CMK (cell line): ENCODE results near the gene FCHO2.
A peak's percentile ranks its signal among the peaks of the same experiment; 100 is the strongest.
"Not testable (repeated sequence)": the region's sequence is repeated elsewhere in the genome, so short reads cannot be mapped to it uniquely, and the experiment has no call there.

Source experiments
- DNase-seq: peaks from one replicate; pipeline ENCODE4 v3.0.0-alpha.2; 2010; ENCODE audit warnings: low read depth

Gene FCHO2

DNA sequence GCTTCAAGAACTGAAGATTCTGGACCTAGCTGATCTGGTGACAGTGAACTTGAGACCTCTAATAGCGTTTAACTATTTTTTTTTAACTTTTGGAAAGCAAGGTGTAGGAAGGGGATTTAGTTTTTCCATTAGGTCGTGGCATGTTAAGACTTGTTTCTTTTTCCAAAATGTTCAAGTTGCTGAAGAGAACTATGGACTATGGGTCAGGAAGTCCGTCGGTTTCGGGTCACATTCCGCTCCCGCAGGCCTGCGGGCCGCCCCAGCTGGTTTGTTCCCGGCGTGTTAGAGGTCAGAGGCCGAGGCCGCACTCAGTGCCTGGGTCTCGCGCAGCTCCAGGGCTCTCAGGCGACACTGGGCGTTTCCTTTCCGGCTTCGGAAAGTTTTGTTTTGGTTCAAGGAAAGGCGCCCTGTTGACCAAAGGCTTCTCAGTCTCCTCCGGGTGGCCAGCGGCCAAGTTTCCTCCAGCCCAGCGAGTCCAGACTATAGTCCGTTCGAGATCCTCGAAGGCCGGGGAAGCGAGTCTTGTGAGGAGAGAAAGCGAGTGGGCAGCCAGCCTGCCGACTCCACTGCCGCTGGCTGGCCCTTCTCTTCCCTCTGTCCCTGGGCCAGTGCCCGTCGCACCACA is 586 bp upstream of the FCHO2 start:
- DNase-seq = peak; percentile 14

DNA sequence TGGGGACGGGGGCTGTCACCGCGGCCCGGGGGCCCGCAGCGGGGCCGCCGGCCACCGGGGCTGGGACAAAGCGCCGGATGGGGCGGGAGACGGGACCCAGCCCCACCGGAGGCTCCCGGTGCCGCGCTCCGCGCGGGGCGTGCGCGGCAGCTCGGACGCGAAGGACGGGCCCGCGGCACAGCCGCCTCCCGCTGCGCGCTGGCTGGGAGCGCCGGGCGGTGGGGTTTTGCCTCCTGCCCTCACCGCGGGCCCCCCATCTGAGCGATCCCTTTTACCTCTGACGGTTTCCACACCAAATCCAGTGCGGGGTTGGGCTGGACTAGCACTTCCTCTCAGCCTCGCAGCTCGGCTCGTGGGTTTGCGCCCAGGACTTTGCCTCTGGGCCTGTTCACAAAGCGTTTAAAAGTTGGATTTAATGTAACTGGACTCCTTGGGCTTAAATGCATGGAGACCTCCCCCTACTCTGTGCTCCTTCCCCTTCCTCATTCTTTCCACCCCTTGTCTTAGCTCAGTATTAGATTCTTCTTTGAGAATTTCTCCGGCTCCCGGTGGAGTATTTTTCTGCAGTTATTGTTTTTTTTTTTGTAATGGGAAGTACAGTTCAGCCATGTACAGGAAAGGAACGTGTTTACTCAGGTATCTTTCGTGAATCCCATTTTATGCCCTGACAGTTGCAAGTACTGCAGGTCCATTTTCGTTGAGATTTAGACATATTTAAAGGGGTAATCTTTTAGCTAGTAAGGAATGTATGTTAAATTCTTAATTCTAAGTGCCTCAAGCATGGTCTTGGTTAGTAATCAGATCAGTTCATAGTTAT is 691 bp downstream of the FCHO2 start:
- peak; percentile 5 for DNase-seq

DNA sequence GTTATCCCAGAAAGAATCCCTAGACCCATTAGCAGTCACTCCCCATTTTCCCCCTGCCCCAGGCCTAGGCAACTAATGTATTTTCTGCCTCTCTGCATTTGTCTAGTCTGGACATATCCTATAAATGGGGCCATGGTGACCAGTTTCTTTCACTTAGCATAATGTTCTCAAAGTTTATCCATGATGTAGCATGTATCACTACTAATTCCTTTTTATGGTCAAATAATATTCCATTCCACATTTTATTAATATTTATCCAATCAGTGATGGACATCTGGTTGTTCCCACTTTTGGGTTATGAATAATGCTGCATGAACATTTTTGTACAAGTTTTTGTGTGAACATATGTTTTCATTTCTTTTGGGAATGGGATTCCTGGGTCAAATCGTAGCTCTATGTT is 1.5 kb downstream of the FCHO2 start:
- DNase-seq = no peak

DNA sequence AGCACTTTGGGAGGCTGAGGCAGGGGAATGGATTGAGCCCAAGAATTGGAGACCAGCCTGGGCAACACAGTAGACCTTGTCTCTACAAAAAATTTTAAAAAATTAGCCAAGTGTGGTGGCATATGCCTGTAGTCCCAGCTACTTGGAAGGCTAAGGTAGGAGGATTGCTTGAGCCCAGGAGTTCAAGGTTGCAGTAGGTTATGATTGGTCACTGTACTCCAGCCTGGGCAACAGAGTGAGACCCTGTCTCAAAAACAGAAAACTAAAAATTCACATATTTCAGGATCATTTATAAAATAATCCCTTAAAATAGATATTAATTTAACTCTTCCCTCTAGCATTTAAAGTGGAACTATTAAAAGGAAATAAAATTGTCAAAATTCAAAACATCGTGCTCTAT is 3.4 kb downstream of the FCHO2 start:
- DNase-seq = no peak

DNA sequence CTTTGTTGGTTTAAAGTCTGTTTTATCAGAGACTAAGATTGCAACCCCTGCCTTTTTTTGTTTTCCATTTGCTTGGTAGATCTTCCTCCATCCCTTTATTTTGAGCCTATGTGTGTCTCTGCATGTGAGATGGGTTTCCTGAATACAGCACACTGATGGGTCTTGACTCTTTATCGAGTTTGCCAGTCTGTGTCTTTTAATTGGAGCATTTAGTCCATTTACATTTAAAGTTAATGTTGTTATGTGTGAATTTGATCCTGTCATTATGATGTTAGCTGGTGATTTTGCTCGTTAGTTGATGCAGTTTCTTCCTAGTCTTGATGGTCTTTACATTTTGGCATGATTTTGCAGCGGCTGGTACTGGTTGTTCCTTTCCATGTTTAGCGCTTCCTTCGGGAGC is 18.6 kb downstream of the FCHO2 start:
- not testable (repeated sequence) for DNase-seq

DNA sequence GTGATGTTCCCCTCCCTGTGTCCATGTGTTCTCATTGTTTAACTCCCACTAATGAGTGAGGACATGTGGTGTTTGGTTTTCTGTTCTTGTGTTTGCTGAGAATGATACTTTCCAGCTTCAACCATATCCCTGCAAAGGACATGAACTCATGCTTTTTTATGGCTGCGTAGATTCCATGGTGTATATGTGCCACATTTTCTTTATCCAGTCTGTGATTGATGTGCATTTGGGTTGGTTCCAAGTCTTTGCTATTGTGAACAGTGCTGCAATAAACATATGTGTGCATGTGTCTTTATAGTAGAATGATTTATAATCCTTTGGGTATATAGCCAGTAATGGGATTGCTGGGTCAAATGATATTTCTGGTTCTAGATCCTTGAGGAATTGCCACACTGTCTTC is 21.0 kb downstream of the FCHO2 start:
- DNase-seq = not testable (repeated sequence)

DNA sequence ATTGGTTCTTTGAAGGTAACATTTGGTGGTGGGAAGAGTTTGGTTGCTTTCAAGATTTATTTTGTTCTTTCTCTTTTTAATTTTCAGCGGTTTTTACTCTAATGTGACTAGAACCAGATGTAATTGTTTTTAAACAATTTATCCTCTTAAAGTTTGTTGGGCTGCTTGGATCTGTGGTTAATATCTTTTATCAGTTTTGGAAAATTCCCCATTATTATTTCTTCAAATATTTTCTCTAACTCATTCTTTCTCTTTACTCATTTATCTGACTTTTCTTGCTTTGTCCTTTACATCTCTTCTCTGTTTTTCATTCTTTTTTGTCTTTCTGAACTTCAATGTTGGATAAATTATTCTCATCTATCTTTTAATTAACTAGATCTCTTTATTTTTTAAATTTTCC is 29.9 kb downstream of the FCHO2 start:
- no peak for DNase-seq

DNA sequence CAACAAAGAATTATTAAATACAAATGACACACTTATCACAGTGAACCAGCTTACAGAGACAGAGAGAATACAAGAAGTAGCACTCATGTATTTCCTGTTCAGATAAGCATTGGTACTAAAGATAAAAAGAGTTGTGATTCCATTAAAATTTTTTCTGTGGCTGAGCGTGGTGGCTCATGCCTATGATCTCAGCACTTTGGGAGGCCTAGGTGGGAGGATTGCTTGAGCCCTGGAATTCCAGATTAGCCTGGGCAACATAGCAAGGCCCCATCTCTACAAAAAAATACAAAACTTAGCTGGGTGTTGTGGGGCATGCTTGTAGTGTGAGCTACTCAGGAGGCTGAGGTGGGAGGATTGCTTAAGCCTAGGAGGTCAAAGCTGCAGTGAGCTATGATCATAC is 32.9 kb downstream of the FCHO2 start:
- DNase-seq = no peak

DNA sequence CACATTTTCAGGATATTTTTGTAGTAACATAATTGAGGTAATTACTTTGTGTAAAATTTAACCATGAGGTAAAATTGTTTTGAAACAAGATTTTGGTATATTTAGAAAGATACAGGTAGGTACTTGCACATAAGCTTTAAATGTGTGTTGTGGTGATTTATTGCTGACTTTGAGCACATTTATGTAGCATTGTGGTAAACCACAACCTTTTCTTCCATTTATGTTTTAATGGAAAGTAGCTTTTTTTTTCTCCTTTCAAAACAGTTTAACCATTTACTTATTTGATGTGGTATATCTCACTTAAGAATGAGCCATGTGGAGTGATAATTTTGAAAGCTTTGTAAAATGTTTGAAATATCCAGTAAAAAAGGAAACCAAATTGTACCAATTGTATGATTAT is 35.6 kb downstream of the FCHO2 start:
- DNase-seq = no peak

DNA sequence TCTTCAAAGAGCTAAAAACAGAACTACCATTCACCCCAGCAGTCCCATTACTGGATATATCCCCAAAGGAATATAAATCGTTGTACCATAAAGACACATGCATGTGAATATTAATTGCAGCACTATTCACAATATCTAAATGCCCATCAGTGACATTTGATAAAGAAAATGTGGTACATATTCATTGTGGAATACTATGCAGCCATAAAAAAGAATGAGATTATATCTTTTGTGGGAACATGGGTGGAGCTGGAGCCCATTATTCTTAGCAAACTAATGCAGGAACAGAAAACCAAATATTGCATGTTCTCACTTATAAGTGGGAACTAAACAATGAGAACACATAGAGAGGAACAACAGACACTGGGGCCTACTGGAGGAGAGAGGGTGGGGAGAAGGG is 38.7 kb downstream of the FCHO2 start:
- DNase-seq = no peak

DNA sequence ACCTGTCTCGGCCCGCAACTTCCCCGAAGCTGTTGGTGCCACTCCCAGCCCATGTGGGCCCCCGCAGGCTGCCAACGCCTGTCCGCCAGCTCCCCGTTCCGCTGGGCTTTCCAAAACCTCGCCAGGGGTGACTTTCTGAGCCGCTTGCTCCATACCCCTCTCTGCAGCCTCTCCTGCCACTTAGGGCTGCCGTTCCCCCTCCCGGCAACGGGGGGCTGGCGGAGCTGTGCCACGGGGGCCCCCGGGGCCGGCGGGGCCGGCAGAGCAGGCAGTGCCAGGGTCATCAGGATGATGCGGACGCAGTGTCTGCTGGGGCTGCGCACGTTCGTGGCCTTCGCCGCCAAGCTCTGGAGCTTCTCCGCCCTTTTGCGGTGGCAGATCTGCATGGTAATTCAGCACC is 40.8 kb downstream of the FCHO2 start:
- DNase-seq = no peak

DNA sequence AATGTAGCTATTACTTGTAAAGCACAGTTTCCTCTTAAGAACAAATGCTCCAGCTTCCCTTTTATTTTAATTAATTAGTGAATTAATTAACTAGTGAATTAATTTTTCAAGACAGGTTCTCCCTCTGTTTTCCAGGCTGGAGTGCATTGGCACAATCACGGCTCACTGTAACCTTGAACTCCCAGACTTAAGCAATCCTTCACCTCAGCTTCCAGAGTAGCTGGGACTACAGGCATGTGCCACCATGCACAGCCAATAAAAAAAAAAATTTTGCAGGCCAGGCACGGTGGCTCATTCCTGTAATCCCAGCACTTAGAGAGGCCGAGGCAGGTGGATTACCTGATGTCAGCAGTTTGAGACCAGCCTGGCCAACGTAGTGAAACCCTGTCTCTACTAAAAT is 44.1 kb downstream of the FCHO2 start:
- no peak for DNase-seq

DNA sequence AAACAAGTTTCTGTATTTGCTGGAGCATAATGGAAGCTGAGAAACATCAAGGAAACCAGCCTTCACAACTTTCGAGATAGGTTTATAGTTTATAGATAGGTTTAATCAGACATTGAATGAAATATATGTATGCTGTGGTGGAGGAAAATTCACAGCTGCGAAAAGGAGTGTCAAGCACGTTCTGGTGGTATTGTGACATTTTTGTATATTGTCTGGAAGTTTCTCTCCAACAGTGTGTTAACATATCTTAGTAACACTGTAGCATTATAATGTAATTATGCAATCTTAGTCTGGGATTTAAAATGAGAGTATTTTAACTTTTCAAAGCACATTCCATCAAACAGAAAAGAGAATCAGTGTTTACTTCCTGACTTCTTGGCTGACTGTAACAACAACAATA is 50.0 kb downstream of the FCHO2 start:
- no peak for DNase-seq

DNA sequence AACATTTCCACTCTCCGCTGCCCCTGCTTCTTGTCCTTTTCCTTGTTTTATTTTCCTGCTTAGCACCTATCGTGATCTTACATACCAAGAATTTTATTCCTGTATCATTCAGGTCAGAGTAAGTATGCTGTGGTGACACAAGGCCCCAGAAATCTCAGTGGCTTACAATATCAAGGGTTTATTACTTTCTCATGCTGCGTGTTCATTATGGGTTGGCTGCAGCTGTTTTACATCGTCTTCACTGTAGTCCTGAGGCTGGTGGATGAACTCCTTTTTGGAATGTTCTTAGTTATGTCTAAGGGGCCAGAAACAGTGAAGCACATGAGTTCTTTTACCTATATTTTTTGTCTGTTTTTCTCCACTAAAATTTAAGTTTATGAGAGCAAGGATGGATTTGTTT is 51.2 kb downstream of the FCHO2 start:
- DNase-seq = no peak

DNA sequence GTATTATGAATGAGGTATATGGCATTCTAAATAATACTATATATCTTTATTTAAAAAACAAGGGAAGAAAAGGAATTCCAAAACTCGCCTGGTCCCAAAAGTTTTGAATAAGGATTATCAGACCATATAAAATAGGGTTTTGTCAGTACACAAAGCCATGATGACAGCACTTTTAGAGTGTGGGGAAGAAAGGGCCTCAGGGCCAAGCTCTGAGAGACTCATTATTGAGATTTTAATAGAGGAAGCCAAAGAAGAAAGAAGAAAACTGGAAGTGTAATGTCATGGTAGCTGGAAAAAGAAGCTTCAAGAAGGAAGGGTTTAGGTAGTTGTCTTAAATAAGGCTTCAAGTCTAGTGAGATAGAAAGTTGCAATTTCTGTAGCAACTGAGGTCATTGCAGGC is 53.0 kb downstream of the FCHO2 start:
- DNase-seq = no peak

DNA sequence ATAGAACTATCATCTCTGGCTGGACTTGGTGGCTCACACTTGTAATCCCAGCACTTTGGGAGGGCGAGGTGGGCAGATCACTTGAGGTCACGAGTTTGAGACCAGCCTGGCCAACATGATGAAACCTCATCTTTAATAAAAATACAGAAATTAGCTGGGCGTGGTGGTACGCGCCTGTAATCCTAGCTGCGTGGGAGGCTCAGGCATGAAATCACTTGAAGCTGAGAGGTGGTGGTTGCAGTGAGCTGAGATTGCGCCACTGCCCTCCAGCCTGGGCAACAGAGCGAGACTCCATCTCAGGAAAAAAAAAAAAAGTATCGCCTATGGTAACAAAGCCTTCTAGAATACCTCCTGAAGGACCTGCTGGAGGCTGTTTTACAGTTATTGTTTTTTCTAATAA is 55.8 kb downstream of the FCHO2 start:
- DNase-seq = not testable (repeated sequence)

DNA sequence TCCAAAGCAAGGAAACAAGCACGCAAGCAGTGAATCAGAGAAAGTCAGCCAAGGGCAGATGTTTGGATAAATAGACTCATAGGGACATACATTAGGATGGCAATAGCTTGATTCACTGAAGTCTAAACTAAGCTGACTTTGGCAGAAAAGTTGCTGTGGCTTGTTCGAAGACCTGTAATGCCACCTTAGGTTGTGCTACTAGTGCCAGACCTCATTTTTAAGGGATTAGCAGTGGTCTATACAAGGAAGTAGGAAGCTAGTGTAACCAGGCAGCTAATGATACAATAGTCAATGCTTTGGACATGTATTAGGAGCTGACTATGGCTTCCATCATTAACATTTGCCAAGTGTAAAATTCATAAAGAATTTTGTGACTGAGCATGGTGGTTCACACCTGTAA is 63.1 kb downstream of the FCHO2 start:
- no peak for DNase-seq

DNA sequence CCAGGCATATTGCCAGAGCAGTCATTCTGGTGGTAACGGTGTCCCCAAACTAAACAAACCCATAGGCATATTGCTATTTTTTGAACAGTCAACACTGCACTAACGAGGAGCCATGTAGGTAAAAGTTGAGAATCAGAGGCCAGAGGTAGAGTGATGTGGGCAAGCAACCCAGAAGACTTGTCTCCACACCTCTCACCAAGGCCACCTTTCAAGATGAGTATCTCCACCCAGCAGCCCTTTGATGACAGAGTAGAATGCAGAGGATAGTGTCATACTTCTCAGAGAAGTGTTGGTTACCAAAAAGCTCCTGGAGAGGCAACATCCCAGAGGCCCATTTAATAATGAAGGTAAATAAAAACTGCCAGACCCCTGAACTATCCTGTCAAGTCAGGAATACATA is 63.9 kb downstream of the FCHO2 start:
- DNase-seq = no peak

DNA sequence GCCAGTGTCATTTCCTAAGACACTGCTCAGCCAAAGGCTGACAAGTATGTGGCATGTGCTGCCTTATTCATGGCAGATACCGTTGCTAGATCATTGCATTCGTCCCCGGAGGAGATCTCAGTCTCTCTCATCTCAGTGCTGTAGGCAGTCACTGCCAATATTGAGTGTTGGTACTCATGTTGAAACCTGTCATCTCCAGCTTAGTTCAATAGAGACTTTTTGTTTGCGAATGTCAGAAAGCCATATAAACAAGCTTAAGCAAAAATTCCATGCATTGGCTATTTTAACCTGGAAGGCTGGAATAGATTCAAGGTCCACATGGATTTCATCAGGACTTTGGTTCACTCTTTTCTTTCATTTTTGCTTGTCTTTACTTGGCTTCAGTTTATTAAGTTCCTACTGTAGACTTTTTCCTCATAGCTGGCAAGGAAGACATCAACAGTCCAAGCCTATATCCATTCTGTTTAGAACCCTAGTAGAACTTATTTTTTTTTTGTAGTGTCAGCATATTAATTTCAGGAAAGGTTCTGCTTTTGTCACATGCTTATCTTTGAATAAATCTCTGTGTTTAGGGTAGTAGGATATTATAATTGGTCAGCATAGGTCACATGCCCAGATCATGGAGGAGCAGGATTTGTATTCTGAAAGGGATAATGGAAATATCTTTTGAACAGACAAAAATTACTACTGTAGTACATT is 66.8 kb downstream of the FCHO2 start:
- DNase-seq = no peak

DNA sequence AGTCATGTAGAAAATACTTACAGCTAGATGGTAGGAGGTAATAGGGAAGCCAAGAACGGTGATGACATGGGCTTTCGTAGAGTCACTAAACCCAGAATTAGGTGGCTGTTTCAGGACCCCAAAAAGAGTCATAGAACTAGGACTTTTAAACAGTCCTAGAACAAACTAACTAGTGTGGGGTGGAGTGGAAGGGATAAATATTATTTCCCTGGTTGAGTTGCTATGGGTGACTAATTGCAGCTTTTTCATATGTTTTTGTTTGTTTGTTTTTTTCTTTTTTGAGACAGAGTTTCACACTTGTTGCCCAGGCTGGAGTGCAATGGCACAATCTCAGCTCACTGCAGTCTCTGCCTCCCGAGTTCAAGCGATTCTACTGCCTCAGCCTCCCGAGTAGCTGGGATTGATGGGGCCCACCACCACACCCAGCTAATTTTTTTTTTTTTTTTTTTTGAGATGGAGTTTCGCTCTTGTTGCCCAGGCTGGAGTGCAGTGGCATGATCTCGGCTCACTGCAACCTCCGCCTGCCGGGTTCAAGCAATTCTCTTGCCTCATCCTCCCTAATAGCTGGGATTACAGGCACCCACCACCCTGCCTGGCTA is 69.2 kb downstream of the FCHO2 start:
- not testable (repeated sequence) for DNase-seq

DNA sequence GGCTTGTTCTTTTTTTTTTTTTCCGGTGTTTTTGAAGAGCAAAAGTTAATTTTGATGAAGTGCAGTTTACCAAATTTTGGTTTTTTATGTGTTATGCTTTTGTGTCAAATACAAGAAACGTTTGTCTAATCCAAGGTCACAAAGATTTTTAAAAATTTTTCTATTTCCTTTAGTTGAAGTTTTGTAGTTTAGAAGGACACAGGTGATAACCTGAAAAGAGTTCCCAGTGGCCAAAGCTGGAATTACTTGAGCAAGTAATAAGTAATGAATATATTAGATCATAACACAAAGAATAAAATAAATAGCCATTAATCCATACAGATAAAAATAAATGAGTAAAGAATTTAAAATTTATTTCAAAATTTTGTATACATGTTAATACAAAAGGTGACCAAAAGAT is 71.5 kb downstream of the FCHO2 start:
- DNase-seq = no peak

DNA sequence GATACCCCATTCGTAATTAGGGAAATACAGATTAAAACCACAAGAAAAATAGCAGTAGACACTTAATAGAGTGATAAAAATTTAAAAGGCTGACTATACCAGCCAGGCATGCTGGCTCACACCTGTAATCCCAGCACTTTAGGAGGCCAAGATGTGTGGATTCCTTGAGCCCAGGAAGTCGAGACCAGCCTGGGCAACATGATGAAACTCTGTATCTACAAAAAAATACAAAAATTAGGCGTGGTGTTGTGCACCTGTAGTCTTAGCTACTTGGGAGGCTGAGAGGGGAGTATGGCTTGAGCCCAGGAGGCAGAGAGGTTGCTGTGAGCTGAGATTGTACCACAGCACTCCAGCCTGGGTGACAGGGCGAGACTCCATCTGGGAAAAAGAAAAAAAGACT is 72.0 kb downstream of the FCHO2 start:
- DNase-seq = no peak
